ENCODE results near the gene WRAP73.

The WRAP73 gene

GRCh38 chr1:3649342-3650247 lies at the start of gene WRAP73:
Gene WRAP73 (minus strand): TSS chr1:3650103. CDS start chr1:3649999, 104 bp downstream.
- peak; percentile 49 for DNase-seq (ENCODE audit: low read depth)

- no peak for DNase-seq (ENCODE audit: low read depth)
These were observed 49.7 kb upstream of the WRAP73 start for GRCh38 chr1:3699596-3699995.

GRCh38 chr1:3698660-3699408 lies 48.9 kb upstream of the WRAP73 start:
- DNase-seq (ENCODE audit: low read depth) = no peak

GRCh38 chr1:3697810-3698209 lies 47.9 kb upstream of the WRAP73 start:
- DNase-seq (ENCODE audit: low read depth) = no peak

GRCh38 chr1:3697104-3697503 lies 47.2 kb upstream of the WRAP73 start:
- no peak for DNase-seq (ENCODE audit: low read depth)

- no peak for DNase-seq (ENCODE audit: low read depth)
These were observed 46.8 kb upstream of the WRAP73 start for GRCh38 chr1:3696689-3697088.

GRCh38 chr1:3695326-3696217 lies 45.7 kb upstream of the WRAP73 start:
- no peak for DNase-seq (ENCODE audit: low read depth)

GRCh38 chr1:3693321-3693720 lies 43.4 kb upstream of the WRAP73 start:
- no peak for DNase-seq (ENCODE audit: low read depth)

- DNase-seq (ENCODE audit: low read depth) = no peak
These were observed 42.7 kb upstream of the WRAP73 start for GRCh38 chr1:3692598-3692997.

- DNase-seq (ENCODE audit: low read depth) = no peak
These were observed 41.7 kb upstream of the WRAP73 start for GRCh38 chr1:3691421-3692204.

GRCh38 chr1:3690282-3691065 lies 40.6 kb upstream of the WRAP73 start:
- no peak for DNase-seq (ENCODE audit: low read depth)

- DNase-seq (ENCODE audit: low read depth) = no peak
These were observed 39.3 kb upstream of the WRAP73 start for GRCh38 chr1:3689138-3689750.

GRCh38 chr1:3688356-3689137 lies 38.6 kb upstream of the WRAP73 start:
- DNase-seq (ENCODE audit: low read depth) = no peak

GRCh38 chr1:3687504-3687903 lies 37.6 kb upstream of the WRAP73 start:
- DNase-seq (ENCODE audit: low read depth) = no peak

GRCh38 chr1:3685906-3686305 lies 36.0 kb upstream of the WRAP73 start:
- DNase-seq (ENCODE audit: low read depth) = no peak

- no peak for DNase-seq (ENCODE audit: low read depth)
These were observed 35.3 kb upstream of the WRAP73 start for GRCh38 chr1:3685222-3685621.

GRCh38 chr1:3683992-3684391 lies 34.1 kb upstream of the WRAP73 start:
- DNase-seq (ENCODE audit: low read depth) = no peak

GRCh38 chr1:3683197-3683596 lies 33.3 kb upstream of the WRAP73 start:
- DNase-seq (ENCODE audit: low read depth) = no peak
